Neural progenitor cell (in vitro differentiated cells): ENCODE results near the gene TICAM2.

Experiments used
- EZH2 ChIP-seq: fragments of 200-600 bp; sonication (generic); IDR thresholded peaks from 2 replicates; pipeline ENCODE4 v1.6.1; 2017; ENCODE audit warnings: antibody characterized with exemption, mild to moderate bottlenecking, moderate library complexity
- TF ChIP-seq, protein P1 (sequence below): fragments of 200-600 bp; sonication (generic); IDR thresholded peaks from 2 replicates; pipeline ENCODE4 v1.5.1; 2017; ENCODE audit warnings: antibody characterized with exemption, mild to moderate bottlenecking

DNA sequence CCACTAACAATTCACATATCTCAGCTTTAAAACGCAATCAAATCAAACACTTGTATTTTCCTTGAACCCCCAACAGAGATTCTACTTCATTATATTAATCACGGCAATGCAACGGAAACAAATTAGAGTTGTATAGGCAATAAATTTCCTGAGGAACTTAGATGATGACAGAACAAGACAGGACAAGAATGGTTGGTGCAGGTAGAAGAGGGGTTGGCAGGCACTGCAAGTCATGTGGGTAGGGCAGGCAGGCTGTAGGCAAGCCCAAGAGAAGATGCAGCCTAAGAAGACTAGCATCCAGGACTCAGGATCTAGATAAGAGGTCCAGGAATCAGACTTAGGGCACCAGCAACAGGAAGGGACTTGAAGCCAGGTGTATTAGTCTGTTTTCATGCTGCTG is 41.1 kb downstream of the TICAM2 start:
- TF ChIP-seq, protein P1, sequence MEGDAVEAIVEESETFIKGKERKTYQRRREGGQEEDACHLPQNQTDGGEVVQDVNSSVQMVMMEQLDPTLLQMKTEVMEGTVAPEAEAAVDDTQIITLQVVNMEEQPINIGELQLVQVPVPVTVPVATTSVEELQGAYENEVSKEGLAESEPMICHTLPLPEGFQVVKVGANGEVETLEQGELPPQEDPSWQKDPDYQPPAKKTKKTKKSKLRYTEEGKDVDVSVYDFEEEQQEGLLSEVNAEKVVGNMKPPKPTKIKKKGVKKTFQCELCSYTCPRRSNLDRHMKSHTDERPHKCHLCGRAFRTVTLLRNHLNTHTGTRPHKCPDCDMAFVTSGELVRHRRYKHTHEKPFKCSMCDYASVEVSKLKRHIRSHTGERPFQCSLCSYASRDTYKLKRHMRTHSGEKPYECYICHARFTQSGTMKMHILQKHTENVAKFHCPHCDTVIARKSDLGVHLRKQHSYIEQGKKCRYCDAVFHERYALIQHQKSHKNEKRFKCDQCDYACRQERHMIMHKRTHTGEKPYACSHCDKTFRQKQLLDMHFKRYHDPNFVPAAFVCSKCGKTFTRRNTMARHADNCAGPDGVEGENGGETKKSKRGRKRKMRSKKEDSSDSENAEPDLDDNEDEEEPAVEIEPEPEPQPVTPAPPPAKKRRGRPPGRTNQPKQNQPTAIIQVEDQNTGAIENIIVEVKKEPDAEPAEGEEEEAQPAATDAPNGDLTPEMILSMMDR, result no peak
- TF ChIP-seq EZH2, result no peak
